Hematopoietic multipotent progenitor cell treated with erythropoietin and hydrocortisone succinate and interleukin-3 and kit ligand, for 8 days (in vitro differentiated cells): ENCODE measurements around the gene SPEM3.

ENCODE experiments used
- DNase-seq: peaks from one replicate; pipeline ENCODE4 v3.0.0-alpha.2; 2015

The SPEM3 gene

DNA sequence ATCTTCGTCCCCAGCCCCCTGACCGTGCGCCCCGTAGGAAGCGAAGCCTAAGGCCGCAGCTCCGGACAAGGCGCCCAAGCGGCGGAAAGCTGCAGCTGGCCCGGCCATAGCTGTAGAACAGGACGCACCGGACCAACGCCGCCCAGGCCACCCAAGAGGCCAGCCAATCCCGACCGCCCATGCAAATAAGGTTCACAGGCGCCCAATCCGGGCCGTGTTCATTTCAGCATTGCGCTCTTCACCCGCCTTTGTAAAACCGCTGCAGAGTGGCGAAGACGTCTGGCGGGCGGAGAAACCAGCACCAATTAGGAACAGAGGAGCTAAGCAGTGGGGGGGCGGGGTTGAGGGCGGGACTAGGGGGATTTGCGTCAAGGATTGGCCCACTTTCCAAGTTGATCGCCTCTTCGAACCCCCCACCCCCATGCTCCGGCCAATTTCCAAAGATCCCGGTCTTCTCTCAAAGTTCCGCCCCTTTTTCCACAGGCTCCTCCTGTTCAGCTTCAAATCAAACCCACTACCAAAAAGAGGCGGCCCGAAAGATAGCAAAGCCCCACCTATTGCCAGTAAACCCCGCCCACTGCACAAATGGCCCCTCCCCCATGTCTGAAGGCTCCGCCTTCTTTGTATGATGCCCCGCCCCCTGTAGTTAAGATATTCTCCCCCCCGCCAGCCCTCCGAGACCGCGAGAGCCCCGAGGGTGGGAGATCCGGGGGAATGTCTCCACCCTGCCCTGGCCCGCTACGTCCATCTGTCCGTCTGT lies 24.5 kb upstream of the SPEM3 start, which contains the start of gene TMEM256:
Gene TMEM256, minus strand, starts transcription at position 121 of the 760 bp plus-strand sequence. Its CDS starts 13 bp downstream, at position 108.
- peak; percentile 99 for DNase-seq

DNA sequence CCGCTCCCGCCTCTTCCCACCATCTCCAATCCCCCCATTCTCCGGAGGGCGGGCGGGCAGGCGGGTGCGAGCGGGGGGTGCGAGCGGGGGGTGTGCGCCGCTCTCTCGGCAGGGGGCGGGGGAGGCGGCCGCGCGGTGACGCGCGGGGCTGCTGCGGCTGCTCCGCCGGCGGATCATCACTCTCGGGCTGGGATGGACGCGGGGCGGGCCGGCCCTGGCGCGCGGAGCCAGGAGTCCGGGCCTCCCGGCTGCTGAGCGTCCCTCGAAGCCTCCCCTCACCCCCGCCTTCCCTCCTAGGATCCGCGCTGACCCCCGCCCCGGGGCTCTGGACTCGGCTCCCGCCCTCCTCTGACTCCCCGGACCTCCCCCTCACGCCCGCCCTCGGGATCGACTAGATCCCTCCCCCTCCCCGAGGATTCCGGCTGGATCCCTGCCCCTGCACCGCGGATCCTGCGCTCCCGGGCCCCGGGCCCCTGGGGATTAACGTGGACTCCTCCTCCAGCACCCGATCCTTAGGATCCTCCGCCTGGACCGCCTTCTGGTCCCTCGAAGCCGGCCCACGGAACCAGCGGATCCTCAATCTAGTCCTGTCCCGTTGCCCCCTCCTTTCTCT lies 23.8 kb upstream of the SPEM3 start:
- no peak for DNase-seq

DNA sequence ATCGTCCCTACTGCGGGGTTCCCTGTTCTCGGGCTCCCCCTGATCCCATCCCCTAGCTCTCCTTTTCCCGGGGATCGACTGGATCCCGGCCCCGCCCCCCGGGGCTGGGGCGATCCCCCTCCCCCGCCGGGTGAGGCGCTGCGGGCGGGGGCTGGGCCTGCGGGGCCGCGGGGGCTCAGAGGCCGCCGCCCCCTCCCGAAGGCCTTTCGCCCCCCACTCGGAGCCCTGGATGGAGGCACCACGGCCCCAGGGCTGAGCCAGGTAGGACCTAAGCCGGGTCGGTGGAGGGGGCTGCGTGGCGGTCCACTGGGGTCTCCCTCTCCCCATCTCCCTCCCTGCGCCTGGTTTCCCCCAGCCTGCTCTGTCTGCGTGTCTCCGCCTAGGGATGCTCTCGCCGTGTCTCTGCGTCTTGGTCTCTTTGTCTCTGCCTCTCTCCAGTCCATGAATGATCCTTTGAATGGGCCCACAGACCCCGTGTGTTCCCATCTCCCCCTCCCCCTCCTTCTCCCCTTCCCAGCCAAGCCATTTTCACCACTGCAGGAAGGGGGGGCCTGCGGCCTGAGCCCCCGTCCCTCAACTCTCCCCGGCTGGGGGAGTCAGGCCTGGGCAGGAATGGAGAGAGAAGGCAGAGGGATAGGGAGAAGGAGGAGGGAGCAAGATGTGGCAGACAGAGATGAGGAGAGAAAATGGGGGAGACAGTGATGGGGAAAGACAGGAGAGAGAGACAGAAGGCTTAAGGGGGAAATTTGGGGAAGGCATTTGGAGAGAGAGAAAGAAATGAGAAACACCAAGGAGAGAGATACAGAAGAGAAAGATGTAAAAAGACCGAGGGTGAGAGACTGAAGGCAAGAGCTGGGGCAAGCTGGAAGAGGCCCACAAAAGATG lies 23.1 kb upstream of the SPEM3 start:
- DNase-seq, result no peak

DNA sequence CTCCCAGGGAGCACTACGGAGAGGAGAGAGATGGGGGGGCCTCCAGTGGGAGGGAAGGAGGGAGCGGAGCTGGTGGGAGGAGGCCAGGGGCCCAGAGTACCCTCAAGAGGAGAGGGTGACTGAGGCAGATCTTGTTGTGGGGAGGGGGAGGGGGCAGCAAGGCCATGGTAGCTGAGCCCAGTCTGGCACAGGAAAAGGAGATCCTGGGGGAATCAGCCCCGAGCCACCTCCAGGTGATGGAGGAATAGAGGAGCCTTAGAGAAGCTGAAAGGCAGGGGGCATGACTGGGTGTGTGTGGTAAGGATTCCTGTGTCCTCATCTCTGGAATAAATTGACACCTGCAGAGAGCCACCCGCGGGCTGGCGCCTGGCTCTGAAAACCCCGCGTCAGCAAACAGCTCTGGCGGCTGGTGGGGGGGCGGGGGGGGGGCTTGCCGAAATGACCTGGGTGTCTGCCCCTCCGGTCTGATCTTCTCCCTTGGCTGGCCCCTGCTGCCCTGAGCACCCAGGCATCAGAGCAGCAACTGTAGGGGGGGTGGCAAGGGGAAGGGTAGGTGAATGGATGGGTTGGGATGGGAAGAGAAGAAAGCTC lies 22.3 kb upstream of the SPEM3 start:
- no peak for DNase-seq

DNA sequence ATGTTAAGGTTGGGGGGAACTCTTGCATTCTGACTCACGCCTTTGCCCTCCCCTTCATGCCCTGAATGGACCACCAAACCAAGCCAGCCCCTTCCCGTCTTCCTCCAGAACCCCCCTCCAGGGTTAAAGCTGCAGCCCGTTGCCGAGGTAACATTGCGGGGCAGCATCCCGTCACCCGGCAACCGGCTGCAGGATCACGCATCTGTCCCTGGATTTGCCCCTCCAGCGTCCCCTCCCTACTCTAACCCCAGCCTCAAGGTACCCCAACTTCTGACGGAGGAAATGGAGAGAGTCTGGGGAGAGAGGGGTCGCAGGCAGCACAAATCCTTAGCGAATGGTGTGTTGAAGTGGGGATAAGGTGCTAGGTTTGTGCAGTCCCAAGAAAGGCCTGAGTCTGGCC lies 21.6 kb upstream of the SPEM3 start:
- DNase-seq, result no peak

DNA sequence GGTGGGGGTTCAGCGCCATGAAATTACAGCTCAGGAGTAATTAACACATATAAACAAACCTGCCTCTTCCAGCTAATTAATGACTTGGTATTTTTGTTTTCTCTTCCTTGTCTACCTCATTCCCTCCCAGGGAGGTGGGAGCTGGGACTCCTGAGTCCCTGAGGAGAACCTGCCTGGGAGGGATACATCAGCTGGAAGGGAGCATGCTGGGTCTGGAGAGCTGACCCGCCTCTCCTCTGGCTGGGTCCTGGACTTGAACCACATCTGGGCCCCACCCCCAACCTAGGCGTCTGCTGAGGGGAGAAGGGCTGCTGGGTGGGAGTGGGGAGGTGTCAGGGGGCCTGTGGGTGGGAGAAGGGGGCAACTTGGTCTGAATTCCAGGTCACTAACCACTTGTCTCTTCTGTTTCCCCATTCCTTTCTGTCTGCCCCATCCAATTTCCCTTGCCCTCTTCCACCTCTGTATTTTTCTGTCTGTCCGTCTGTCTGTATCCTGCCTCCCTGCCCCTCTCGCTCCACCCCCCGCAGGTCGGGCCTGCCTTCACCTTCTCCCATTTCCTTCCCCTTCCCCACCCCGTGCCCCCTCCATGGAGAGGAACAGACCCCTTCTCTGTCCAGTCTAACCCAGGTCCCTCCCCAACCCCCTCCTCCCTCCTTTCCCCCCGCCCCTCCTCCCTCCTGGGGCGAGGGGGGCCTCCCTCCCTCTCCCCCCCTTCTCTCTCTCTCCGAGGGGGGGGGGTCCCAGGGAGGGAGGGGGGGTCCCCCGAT lies 21.0 kb upstream of the SPEM3 start, which contains the start of gene NLGN2:
Gene NLGN2, plus strand, starts transcription at position 361 of the 767 bp plus-strand sequence. CDS start 411 bp downstream, outside the sequence.
- no peak for DNase-seq

DNA sequence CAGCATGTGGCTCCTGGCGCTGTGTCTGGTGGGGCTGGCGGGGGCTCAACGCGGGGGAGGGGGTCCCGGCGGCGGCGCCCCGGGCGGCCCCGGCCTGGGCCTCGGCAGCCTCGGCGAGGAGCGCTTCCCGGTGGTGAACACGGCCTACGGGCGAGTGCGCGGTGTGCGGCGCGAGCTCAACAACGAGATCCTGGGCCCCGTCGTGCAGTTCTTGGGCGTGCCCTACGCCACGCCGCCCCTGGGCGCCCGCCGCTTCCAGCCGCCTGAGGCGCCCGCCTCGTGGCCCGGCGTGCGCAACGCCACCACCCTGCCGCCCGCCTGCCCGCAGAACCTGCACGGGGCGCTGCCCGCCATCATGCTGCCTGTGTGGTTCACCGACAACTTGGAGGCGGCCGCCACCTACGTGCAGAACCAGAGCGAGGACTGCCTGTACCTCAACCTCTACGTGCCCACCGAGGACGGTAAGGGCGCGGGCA lies 20.4 kb upstream of the SPEM3 start:
- no peak for DNase-seq

DNA sequence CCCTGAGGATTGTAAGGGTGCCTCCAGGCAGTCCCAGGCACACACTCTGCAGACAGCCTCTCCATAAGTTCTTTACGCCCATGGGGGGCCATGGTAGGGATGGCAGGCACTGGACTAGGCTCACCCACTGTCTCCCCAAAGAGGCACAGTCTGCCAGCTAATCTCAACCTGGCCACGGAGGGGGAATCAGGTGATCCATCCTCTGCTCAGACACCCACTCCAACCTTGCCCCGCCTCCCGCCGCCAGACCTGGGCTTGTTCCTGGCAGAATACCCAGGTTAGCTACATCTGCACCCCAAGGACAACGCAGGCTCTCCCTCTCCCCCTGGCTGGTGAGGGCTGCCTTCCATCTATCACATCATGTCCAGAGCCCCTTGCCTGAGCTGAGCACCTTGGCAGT lies 19.8 kb upstream of the SPEM3 start:
- DNase-seq, result no peak

DNA sequence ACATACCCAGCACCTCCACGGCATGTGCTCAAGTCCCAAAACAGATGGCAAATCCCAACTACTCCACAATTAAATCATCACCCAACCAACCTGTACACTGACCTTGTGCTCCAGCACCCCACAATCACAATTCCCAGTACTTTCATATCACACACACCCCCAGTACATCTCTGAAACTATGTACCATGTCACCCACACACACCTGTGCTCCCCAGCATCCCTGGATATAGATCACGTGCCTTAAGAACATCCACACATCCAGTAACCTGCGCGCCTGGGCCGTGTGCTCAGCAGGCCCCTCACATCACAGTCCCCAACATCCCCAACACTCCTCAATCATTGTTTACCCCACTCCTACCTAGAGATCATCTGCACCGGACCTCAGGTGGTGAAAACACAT lies 18.9 kb upstream of the SPEM3 start:
- no peak for DNase-seq

DNA sequence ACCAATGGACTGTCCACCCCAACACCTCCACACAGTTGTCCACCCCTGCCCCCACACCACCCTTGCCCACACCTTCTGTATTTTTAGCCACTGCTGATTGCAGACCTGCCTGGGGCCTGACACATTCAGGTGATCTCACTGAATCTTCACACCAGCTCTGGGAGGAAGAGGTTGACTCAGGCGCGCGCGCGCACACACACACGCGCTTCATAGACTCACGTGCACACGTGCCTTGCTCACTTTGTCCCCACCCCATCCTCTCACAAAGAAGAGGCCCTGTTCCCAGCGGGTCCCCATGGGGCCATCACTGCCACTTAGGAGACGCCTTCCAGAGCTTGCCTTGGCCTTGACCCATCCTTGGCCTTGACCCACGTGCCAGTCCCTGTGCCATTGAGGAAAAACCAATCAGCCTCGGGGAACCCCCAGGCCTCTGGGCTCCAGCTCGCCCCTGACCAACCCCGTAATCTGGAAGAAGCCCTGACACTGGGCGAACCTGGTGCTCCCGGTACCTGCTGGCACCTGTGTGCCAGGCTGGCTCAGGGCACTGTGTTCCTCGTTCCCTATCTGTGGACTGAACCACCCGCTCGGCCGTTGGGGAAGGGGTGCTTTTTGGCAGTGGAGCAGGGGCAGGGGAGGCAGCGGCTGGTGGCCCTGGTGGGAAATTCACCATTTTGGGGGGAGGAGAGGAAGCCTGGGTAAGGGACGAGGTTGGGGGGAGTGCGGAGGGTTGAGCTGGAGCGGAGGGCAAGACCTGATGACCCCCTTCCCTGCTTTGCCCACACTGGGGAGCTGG lies 17.8 kb upstream of the SPEM3 start:
- DNase-seq, result no peak

DNA sequence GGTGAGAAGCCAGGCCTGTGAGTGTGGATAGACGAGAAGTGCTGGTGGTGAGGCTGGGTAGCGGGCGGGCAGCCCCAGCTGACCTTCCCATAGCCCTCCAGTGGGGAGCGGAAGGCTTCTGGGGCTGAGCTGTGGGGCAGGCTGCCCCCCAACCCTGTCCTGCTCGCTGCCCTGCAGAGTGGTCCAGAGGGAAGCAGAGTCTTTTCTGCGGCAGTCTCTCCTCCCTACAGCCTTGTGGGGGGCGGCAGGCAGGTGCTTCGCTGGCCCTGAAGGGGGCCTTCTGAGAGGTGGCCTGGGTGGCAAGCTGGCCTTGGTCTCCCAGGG lies 17.3 kb upstream of the SPEM3 start:
- no peak for DNase-seq

DNA sequence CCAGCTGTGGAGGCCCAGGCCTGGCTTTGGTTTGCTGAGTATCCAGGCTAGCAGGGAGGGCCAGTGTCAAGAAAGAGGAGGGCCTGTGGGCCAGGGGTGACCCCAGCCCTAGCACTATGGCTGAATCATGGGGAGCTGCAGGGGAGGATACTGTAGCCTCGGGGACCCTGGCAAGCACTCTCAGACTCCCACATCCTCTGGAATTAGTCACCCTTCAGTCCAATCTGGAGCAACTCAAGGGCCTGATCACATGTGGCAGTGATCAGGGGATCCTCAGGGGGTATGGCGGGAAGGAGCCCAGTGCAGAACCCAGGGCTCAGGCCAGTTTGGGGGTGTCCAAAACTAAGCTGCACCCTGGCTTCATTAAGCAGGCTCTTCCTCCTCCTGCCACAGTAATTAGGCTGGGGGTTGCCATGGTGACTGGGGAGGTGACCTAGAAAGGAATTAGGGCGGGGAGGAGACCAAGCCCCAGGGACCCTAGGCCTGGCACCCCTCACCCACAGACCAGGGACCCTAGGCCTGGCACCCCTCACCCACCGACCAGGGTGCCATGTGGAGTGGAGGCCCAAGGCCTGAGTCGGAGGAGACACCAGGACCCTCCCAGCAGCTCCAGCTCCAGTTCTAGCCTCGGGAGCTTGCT lies 15.2 kb upstream of the SPEM3 start:
- DNase-seq, result no peak

DNA sequence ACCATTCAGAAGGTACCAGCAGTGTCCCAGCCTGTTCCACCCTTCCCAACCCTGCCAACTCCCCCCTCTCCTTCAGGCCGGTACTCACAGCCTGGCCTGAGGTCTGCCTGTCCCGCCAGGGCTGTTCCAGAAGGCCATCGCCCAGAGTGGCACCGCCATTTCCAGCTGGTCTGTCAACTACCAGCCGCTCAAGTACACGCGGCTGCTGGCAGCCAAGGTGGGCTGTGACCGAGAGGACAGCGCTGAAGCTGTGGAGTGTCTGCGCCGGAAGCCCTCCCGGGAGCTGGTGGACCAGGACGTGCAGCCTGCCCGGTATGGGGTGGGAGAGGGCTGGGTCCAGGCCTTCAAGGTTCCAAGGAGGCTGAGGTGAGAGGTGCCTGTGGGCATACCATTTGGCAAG lies 13.8 kb upstream of the SPEM3 start:
- DNase-seq, result no peak

DNA sequence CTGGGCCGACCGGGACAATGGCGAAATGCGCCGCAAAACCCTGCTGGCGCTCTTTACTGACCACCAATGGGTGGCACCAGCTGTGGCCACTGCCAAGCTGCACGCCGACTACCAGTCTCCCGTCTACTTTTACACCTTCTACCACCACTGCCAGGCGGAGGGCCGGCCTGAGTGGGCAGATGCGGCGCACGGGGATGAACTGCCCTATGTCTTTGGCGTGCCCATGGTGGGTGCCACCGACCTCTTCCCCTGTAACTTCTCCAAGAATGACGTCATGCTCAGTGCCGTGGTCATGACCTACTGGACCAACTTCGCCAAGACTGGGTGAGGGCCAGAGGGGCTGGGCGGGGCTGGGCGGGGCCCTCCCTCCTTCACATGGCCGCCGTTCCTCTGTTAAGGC lies 12.9 kb upstream of the SPEM3 start:
- no peak for DNase-seq

DNA sequence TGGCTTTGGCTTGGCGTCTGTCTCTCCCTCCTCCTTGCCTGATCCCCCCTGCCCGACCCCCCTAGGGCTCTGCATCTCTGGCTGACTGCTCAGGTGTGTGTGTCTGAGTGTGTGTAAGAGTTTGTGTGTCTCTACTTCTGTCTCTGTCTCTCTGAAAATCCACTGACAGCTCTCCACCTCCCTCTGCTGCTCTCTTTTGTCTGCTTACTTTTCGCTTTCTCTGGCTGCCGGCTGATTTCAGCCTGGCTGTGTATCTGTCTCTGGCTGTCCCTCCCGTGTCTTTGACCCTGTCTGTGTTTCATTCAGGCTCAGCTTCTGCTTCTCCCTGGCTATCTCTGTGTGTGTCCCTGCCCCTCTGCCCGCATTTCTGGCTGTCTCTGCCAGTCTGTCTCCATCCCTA lies 12.3 kb upstream of the SPEM3 start:
- no peak for DNase-seq

DNA sequence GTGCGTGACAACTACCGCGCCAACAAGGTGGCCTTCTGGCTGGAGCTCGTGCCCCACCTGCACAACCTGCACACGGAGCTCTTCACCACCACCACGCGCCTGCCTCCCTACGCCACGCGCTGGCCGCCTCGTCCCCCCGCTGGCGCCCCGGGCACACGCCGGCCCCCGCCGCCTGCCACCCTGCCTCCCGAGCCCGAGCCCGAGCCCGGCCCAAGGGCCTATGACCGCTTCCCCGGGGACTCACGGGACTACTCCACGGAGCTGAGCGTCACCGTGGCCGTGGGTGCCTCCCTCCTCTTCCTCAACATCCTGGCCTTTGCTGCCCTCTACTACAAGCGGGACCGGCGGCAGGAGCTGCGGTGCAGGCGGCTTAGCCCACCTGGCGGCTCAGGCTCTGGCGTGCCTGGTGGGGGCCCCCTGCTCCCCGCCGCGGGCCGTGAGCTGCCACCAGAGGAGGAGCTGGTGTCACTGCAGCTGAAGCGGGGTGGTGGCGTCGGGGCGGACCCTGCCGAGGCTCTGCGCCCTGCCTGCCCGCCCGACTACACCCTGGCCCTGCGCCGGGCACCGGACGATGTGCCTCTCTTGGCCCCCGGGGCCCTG lies 11.5 kb upstream of the SPEM3 start:
- no peak for DNase-seq

DNA sequence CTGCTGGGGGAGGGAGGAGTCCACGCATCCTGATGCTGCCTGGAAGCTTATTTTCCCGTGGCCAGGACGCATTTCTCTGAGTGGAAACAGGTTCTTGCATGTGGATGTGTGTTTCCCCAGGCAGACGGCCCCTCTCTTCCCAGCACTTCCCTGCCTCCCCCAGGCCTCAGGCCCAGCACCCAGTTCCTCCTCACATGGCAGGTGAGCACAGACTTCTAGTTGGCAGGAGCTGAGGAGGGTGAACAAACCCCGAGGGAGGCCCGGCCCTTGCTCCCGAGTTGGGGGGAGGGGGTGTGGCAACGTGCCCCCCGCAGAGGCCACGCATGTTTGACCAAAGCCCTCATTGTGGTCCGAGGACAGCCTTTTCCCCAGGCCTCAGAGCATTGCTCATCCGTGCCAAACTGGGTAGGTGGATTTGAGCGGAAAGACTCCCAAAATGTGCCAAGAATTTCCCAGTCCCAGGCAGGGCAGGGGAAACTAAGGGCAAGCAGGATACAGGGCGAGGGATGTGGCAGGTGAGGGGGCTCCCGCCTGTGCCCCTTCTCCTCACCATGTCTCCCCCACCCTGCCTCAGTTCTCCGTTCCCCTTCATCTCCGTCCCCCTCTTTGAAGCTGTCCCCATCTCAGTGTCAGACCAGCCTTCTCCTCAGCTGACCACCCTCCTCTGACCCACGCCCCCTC lies 10.0 kb upstream of the SPEM3 start:
- DNase-seq, result no peak

DNA sequence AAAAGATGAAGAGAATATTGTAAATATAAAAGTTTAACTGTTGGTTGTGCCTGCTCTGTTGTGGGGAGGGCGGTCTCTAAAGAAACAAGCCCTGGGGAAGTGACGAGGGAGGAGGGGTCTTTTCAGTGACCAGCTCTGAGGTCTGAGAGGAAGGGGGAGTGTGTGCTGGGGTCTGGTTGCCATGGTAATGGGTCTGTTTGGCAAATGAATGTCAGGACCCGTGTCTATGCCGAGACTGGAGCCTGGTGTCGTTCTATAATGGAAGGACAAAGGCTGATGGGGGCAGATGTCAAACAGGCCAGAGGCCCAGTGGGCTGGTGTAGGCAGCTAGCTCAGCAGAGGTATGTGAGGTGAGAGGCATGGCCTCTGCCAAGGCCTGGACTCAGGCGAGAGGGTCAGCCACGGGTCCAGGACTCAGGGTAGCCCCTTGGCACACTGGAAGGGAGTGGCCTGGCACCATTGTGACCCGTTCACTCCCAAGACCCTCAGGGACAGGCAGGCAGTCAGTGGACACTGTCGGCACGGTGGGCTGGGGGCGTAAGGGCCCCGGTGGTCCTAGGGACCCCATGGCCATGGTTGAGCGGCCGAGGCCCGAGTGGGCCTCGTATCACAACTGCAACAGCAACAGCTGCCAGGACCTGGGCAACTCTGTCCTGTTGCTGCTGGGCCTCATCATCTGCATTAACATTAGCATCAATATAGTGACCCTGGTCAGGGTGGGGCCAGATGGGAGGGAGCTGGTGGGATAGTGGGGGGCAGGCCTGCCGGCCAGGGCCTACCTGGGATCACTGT lies 8.6 kb upstream of the SPEM3 start, which contains the start of gene SPEM1:
Gene SPEM1, plus strand, starts transcription at position 506 of the 792 bp plus-strand sequence. Its CDS starts 61 bp downstream, at position 567.
- no peak for DNase-seq

DNA sequence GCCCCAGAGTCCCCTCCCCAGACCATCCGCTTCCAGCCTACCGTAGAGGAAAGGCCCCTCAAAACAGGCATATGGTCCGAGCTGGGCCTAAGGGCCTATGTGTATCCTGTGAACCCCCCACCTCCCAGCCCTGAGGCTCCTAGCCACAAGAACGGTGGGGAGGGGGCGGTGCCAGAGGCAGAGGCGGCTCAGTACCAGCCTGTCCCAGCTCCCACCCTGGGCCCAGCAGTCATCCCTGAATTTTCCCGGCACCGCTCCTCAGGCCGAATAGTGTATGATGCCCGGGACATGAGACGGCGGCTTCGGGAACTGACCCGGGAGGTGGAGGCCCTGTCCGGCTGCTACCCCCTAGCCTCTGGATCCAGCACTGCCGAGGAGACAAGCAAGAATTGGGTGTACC lies 7.5 kb upstream of the SPEM3 start:
- DNase-seq, result no peak
